Gastroesophageal sphincter (tissue), 3 donors: ENCODE results near the gene ENTPD7.

Experiments used
- POLR2A ChIP-seq, 2 donors: fragments of 450-650 bp; IDR thresholded peaks; one replicate each; pipeline ENCODE4 v1.6.1; 2017; ENCODE audit warnings: antibody characterized with exemption in 2 of 2, mild to moderate bottlenecking in 2 of 2, moderate library complexity in 1 of 2
- TF ChIP-seq, protein P1 (sequence below), 4 experiments: fragments of 200-600 bp in 2 of 4; fragments of 450-650 bp in 2 of 4; sonication (generic) in 1 of 4; IDR thresholded peaks; one replicate each; pipeline ENCODE4 v1.5.1; 2017 to 2019; ENCODE audit warnings: antibody characterized with exemption in 4 of 4, mild to moderate bottlenecking in 2 of 4, moderate library complexity in 2 of 4

GRCh38 chr10:99720387-99720786, 61.1 kb downstream of the ENTPD7 start:
- TF ChIP-seq POLR2A (IDR thresholded peaks at IDR 0.05) = no peak
- TF ChIP-seq, protein P1, sequence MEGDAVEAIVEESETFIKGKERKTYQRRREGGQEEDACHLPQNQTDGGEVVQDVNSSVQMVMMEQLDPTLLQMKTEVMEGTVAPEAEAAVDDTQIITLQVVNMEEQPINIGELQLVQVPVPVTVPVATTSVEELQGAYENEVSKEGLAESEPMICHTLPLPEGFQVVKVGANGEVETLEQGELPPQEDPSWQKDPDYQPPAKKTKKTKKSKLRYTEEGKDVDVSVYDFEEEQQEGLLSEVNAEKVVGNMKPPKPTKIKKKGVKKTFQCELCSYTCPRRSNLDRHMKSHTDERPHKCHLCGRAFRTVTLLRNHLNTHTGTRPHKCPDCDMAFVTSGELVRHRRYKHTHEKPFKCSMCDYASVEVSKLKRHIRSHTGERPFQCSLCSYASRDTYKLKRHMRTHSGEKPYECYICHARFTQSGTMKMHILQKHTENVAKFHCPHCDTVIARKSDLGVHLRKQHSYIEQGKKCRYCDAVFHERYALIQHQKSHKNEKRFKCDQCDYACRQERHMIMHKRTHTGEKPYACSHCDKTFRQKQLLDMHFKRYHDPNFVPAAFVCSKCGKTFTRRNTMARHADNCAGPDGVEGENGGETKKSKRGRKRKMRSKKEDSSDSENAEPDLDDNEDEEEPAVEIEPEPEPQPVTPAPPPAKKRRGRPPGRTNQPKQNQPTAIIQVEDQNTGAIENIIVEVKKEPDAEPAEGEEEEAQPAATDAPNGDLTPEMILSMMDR (IDR thresholded peaks at IDR 0.05) = no peak
